GM12878 (cell line): Measurements from ENCODE around the gene AGBL1. TPM values are rescaled to one million over a fixed set of nuclear protein-coding genes. Genes with fewer than 3 reads are reported as not detected.

Source experiments
- ATAC-seq: fragments of 200-7000 bp; cut with Tn5 transposase; 3 replicates; pipeline ENCODE4 v1.9.1; 2020; ENCODE audit warnings: mild to moderate bottlenecking, moderate library complexity
- BruUV-seq: library from RNA; stranded (reverse); fragments of 400-500 nt; replicated peaks from 2 replicates; lab custom pipeline; 2021; lab: Mats Ljungman, UMichigan
- CTCF ChIA-PET: fragments of 300-600 bp; sonication (Branson Sonifier 250); formaldehyde crosslinking; extraction: SDS; loops from one replicate; lab custom pipeline; 2021; ENCODE audit warnings: inconsistent platforms; lab: Yijun Ruan, JAX
- POLR2A ChIA-PET: fragments of 350-600 bp; formaldehyde crosslinking; extraction: SDS; loops from one replicate; lab custom pipeline; 2021; ENCODE audit warnings: inconsistent platforms; lab: Charles Lee
- RAD21 ChIA-PET: fragments of 300-600 bp; sonication (Branson Sonifier 250); formaldehyde crosslinking; loops from one replicate; lab custom pipeline; 2023; ENCODE audit warnings: antibody characterized with exemption; ENCODE audit not compliant: unreplicated experiment; lab: Charles Lee
- SMC1A ChIA-PET: fragments of 300-600 bp; sonication (Branson Sonifier 250); formaldehyde crosslinking; loops from one replicate; lab custom pipeline; 2023; ENCODE audit not compliant: unreplicated experiment, uncharacterized antibody; lab: Charles Lee
- DNase-seq: peaks from one replicate; pipeline ENCODE4 v3.0.0-alpha.2; 2011; ENCODE audit warnings: low read depth, low spot score
- FAIRE-seq: peaks from 3 replicates; lab custom pipeline; 2011; peaks lifted over from hg19 to GRCh38; lab: Jason Lieb, UNC
- H2AFZ ChIP-seq: 2 replicates; pipeline ENCODE4 v1.6.0; 2011; ENCODE audit warnings: low read depth, low read length, control low read depth; ENCODE audit not compliant: control insufficient read depth
- H3K27ac ChIP-seq: 2 replicates; pipeline ENCODE4 v1.5.1; 2011; ENCODE audit warnings: control low read depth; ENCODE audit not compliant: control insufficient read depth, insufficient read depth
- H3K27me3 ChIP-seq, 2 experiments: replicated peaks in 1 of 2; 2 replicates each; pipeline versions ENCODE4 v1.6.0 to v1.6.1; 2011; ENCODE audit warnings: low read length in 1 of 2; ENCODE audit not compliant: control insufficient read depth in 2 of 2, insufficient read depth in 2 of 2
- H3K36me3 ChIP-seq, 2 experiments: 2 replicates each; pipeline ENCODE4 v1.5.1; 2011; ENCODE audit warnings: low read length in 1 of 2; ENCODE audit not compliant: control insufficient read depth in 2 of 2, insufficient read depth in 2 of 2
- H3K4me1 ChIP-seq: 2 replicates; pipeline ENCODE4 v1.6.1; 2011; ENCODE audit warnings: mild to moderate bottlenecking, low read length, moderate library complexity, mixed read lengths; ENCODE audit not compliant: control insufficient read depth, insufficient read depth
- H3K4me2 ChIP-seq: 2 replicates; pipeline ENCODE4 v1.6.0; 2011; ENCODE audit warnings: control low read depth; ENCODE audit not compliant: control insufficient read depth, insufficient read depth
- H3K4me3 ChIP-seq: fragments of 200-600 bp; sonication (generic); 2 replicates; pipeline ENCODE4 v1.5.1; 2016
- H3K79me2 ChIP-seq: 2 replicates; pipeline ENCODE4 v1.6.0; 2011; ENCODE audit warnings: low read length; ENCODE audit not compliant: control insufficient read depth, insufficient read depth
- H3K9ac ChIP-seq: 2 replicates; pipeline ENCODE4 v1.8.0; 2011; ENCODE audit warnings: low read length, control low read depth, mixed read lengths; ENCODE audit not compliant: control insufficient read depth, insufficient read depth
- H3K9me3 ChIP-seq: replicated peaks from 3 replicates; pipeline ENCODE4 v1.5.1; 2011; ENCODE audit warnings: mild to moderate bottlenecking, low read length; ENCODE audit not compliant: control insufficient read depth, insufficient read depth
- H4K20me1 ChIP-seq: 2 replicates; pipeline ENCODE4 v1.6.0; 2011; ENCODE audit not compliant: control insufficient read depth, insufficient read depth
- CHD1 ChIP-seq: IDR thresholded peaks from 2 replicates; pipeline ENCODE4 v1.6.1; 2012; ENCODE audit warnings: low read depth, low read length, improper control_type of control experiment
- CTCF ChIP-seq, 3 experiments: IDR thresholded peaks in 2 of 3; conservative IDR thresholded peaks in 1 of 3; 2 replicates each; pipeline ENCODE4 v1.5.1; 2011; ENCODE audit warnings: low read depth in 3 of 3, low read length in 3 of 3, mild to moderate bottlenecking in 3 of 3, control low read depth in 2 of 3, moderate library complexity in 2 of 3, inconsistent platforms in 1 of 3, mixed read lengths in 1 of 3; ENCODE audit not compliant: control insufficient read depth in 2 of 3, insufficient read depth in 1 of 3; ENCODE audit errors: extremely low read depth in 1 of 3
- E2F8 ChIP-seq: fragments of 450-650 bp; IDR thresholded peaks from 2 replicates; pipeline ENCODE4 v1.6.1; 2018; ENCODE audit warnings: mild to moderate bottlenecking, low read depth, moderate library complexity; ENCODE audit not compliant: partially characterized antibody
- GABPA ChIP-seq: IDR thresholded peaks from 2 replicates; pipeline ENCODE4 v1.6.1; 2014; ENCODE audit warnings: antibody characterized with exemption, low read depth, mild to moderate bottlenecking, inconsistent platforms
- IRF4 ChIP-seq: IDR thresholded peaks from 2 replicates; pipeline ENCODE4 v1.6.1; 2011; ENCODE audit warnings: low read depth, low read length
- MXI1 ChIP-seq: fragments of 150-350 bp; IDR thresholded peaks from 2 replicates; pipeline ENCODE4 v1.6.1; 2011; ENCODE audit warnings: low read depth, mild to moderate bottlenecking, inconsistent platforms, low read length, improper control_type of control experiment
- MYB ChIP-seq: fragments of 150-350 bp; IDR thresholded peaks from 2 replicates; pipeline ENCODE4 v1.6.1; 2014; ENCODE audit warnings: mild to moderate bottlenecking, low read depth, low read length, borderline replicate concordance
- PKNOX1 ChIP-seq: fragments of 450-650 bp; IDR thresholded peaks from 2 replicates; pipeline ENCODE4 v1.6.1; 2016; ENCODE audit warnings: mild to moderate bottlenecking
- SUPT20H ChIP-seq: IDR thresholded peaks from 2 replicates; pipeline ENCODE4 v1.6.1; 2011; ENCODE audit warnings: low read depth, mild to moderate bottlenecking, low read length, moderate library complexity, borderline replicate concordance; ENCODE audit not compliant: control insufficient read depth
- SUZ12 ChIP-seq: fragments of 200-600 bp; sonication (generic); IDR thresholded peaks from one replicate; pipeline ENCODE4 v1.6.1; 2018; ENCODE audit warnings: antibody characterized with exemption, mild to moderate bottlenecking; ENCODE audit not compliant: unreplicated experiment
- ZBTB11 ChIP-seq: fragments of 450-650 bp; formaldehyde crosslinking; IDR thresholded peaks from 2 replicates; pipeline ENCODE4 v1.5.0; 2022; ENCODE audit warnings: mild to moderate bottlenecking, missing genetic modification characterization
- WGBS: methylation state at CpG from one replicate; pipeline ENCODE4 v1.1.6; 2016; ENCODE audit warnings: low lambda C conversion rate; ENCODE audit not compliant: insufficient replicate concordance, insufficient coverage; ENCODE audit errors: missing lambda C conversion rate; 5-methylcytosine and 5-hydroxymethylcytosine counted together
- in situ Hi-C: fragments of 300-500 bp; cut with MboI; formaldehyde crosslinking; loops from 9 replicates; pipeline ENCODE4 v1.14.3; 2018; ENCODE audit warnings: mixed read lengths
- intact Hi-C: fragments of 100-400 bp; cut with micrococcal nuclease; formaldehyde crosslinking; loops from one replicate; pipeline ENCODE4 v1.14.2; 2022; ENCODE audit not compliant: unreplicated experiment
- polyA plus RNA-seq, 11 experiments: library from polyadenylated mRNA; depleted of rRNA in 4 of 11; unstranded in 6 of 11; stranded (reverse) in 5 of 11; fragments of >200 nt; fragmentation: Nextera tagmentation in 4 of 11; fragmentation: Illumina TruSeq in 1 of 11; extraction: Ambion mirVana in 4 of 11; extraction: Trizol in 1 of 11; gene quantifications; 1 replicate in 1 of 11; 2 replicates in 10 of 11; pipeline versions ENCODE4 v1.2.1 to v1.2.3, GENCODE V29; 2011 to 2016; ENCODE audit warnings: inconsistent platforms in 2 of 11, missing spikeins in 2 of 11, low read depth in 1 of 11
- total RNA-seq, 4 experiments: library from RNA; depleted of rRNA in 3 of 4; stranded (reverse); fragments of >200 nt in 3 of 4; fragmentation: Illumina TruSeq in 1 of 4; extraction: Trizol in 1 of 4; gene quantifications; 2 replicates each; pipeline versions ENCODE4 v1.2.1 to v1.2.3, GENCODE V29; 2013 to 2021

AGBL1 gene
- total and polyA plus RNA-seq, 10 of the 15 experiments (the other 5 are each of a cell fraction or from before 2014, with no cell fraction given) = not detected

- no peak for TF ChIP-seq MYB
These were observed 564.7 kb downstream of the AGBL1 start (continued) for GRCh38 chr15:86644339-86644738.

GRCh38 chr15:86645925-86646500, 566.3 kb downstream of the AGBL1 start:
- SMC1A ChIA-PET = interaction anchor here (1.0 kb wide), 1 partner anchor 9 kb away, joined by 3 read pairs; no protein-coding TSS in a partner anchor
- no peaks in the 10 kb centered on the region for H3K27me3 ChIP-seq
- H3K4me3 ChIP-seq = no peak overlapping the region
- TF ChIP-seq MXI1 (no peak), E2F8 (no peak), PKNOX1 (no peak), SUZ12 (no peak), SUPT20H (no peak), CHD1 (no peak), CTCF (IDR thresholded peaks at IDR 0.05 in 2 of 3, conservative IDR thresholded peaks at IDR 0.05 in 1 of 3; ENCODE audit: control insufficient read depth in 2 of 3, extremely low read depth in 1 of 3, insufficient read depth in 1 of 3, low read depth in 3 of 3, low read length in 3 of 3) (no peak), ZBTB11 (CRISPR knock-in tag) (no peak), IRF4 (no peak), GABPA (no peak), MYB (no peak)

More at GRCh38 chr15:86645925-86646500, 566.3 kb downstream of the AGBL1 start:
- Histone ChIP-seq H3K79me2 (no peaks in the 10 kb centered on the region), H3K27ac (no peak overlapping the region), H4K20me1 (no peaks in the 10 kb centered on the region), H3K9me3 (no peaks in the 10 kb centered on the region), H3K9ac (no peak overlapping the region), H3K4me1 (no peaks in the 10 kb centered on the region), H3K36me3 (no peaks in the 10 kb centered on the region), H3K4me2 (no peak overlapping the region), H2AFZ (no peak overlapping the region)
- ChIA-PET RAD21 (no interaction called here), CTCF (no interaction called here), POLR2A (no interaction called here)
- no peak for DNase-seq
- no peak for FAIRE-seq
- no peak for ATAC-seq
- 51% methylated on average over 7 of the region's 7 CpGs for WGBS
- BruUV-seq = no TSS peak
- in situ Hi-C loops = no loop called here
- intact Hi-C loops = no loop called here
